Esophagus (tissue), 2 donors: ENCODE data around the gene TEAD3. TPM values are rescaled to one million over a fixed set of nuclear protein-coding genes. Genes with fewer than 3 reads are reported as not detected.
A peak's percentile ranks its signal among the peaks of the same experiment; 100 is the strongest.
"Not testable (repeated sequence)": the region's sequence is repeated elsewhere in the genome, so short reads cannot be mapped to it uniquely, and the experiment has no call there.

Experiments used
- H3K27ac ChIP-seq, 2 donors: one replicate each; pipeline ENCODE4 v1.5.1; 2013; ENCODE audit warnings: low read depth in 2 of 2, mild to moderate bottlenecking in 2 of 2, inconsistent platforms in 1 of 2, low read length in 1 of 2, moderate library complexity in 1 of 2
- H3K27me3 ChIP-seq, 2 donors: one replicate each; pipeline ENCODE4 v1.6.1; 2013; ENCODE audit warnings: low read length in 2 of 2, control low read depth in 1 of 2, mild to moderate bottlenecking in 1 of 2; ENCODE audit not compliant: insufficient read depth in 2 of 2, control insufficient read depth in 1 of 2
- H3K36me3 ChIP-seq, 2 donors: one replicate each; pipeline ENCODE4 v1.6.1; 2013; ENCODE audit warnings: low read length in 1 of 2; ENCODE audit not compliant: control insufficient read depth in 2 of 2, insufficient read depth in 2 of 2
- H3K4me1 ChIP-seq, 2 donors: one replicate each; pipeline ENCODE4 v1.6.1; 2013; ENCODE audit warnings: low read length in 1 of 2; ENCODE audit not compliant: control insufficient read depth in 2 of 2, insufficient read depth in 2 of 2
- H3K4me3 ChIP-seq, 2 donors: one replicate each; pipeline ENCODE4 v1.5.1; 2013; ENCODE audit warnings: low read length in 2 of 2, mild to moderate bottlenecking in 2 of 2, low read depth in 1 of 2, moderate library complexity in 1 of 2
- H3K9me3 ChIP-seq, 2 donors: one replicate each; pipeline ENCODE4 v1.6.1; 2013; ENCODE audit warnings: mild to moderate bottlenecking in 2 of 2, low read depth in 1 of 2, low read length in 1 of 2, moderate library complexity in 1 of 2; ENCODE audit not compliant: control insufficient read depth in 2 of 2, insufficient read depth in 1 of 2
- WGBS, 2 donors: extraction: QIAGEN DNeasy Blood & Tissue Kit; methylation state at CpG; one replicate each; pipeline ENCODE4 v1.1.7; 2013; 5-methylcytosine and 5-hydroxymethylcytosine counted together
- polyA plus RNA-seq, 2 donors: library from polyadenylated mRNA; stranded (reverse); fragments of 200-250 nt; gene quantifications; one replicate each; pipeline ENCODE4 v1.2.3, GENCODE V29; 2013
- donor health status: healthy with polysubstance abuse.
- donor health status: Bipolar disorder and iron deficiency.

The TEAD3 gene
- 10 to 100 TPM; 28.6 to 29.1 TPM for polyA plus RNA-seq

DNA sequence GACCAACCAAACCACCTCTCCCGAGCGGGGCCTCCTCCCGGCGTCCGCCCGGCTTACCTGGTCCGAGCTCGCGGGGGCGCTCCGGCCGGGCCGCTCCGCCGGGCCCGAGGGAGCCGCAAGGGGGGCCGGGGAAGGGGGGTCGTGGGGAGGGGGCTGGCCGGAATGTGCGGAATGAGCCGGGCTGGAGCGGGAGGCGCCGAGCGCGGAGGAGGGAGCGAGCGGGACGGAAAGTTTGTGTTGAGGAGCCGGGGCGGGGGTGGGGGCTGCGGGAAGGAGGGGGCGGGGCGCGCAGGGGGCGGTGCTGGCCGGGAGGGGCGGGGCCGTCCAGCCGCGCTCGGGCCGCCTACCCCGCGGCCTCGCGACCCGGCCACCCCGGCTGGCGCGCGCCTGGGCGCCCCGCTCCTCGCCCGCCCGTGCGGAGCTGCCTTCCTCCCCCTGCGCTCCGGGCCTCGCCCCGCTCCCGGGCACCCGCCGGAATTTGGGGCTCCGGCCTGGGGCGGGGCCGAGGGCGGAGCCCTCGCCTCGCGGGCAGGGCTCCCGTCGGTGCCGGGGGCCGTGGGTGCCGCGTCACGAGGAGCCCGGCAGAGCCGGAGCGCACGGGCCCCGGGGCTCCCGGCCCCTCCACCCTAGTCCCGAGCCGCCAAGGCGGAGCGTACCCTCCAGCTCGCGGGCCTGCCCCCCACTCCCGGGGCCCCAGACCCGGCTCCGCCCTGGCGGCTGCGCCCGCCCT is at the start of gene TEAD3:
TSS of gene TEAD3 (minus strand) at position 239 of the 730 bp plus-strand sequence.
- no peaks in the 10 kb centered on the region for H3K27me3 ChIP-seq
- 0 to 1% methylated on average over 28 to 87 of the region's 98 CpGs for WGBS, 2 donors
- peaks cover 0 to 5% of the 10 kb centered on the region in 2 donors for H3K36me3 ChIP-seq
- H3K4me1 ChIP-seq: peaks cover 10 to 41% of the 10 kb centered on the region in 2 donors
- H3K4me3 ChIP-seq: peak within 1 kb of the TSS; percentile 75 to 89
- peak within 1 kb of the TSS; percentile 96 to 98 for H3K27ac ChIP-seq
- H3K9me3 ChIP-seq: no peaks in the 10 kb centered on the region

DNA sequence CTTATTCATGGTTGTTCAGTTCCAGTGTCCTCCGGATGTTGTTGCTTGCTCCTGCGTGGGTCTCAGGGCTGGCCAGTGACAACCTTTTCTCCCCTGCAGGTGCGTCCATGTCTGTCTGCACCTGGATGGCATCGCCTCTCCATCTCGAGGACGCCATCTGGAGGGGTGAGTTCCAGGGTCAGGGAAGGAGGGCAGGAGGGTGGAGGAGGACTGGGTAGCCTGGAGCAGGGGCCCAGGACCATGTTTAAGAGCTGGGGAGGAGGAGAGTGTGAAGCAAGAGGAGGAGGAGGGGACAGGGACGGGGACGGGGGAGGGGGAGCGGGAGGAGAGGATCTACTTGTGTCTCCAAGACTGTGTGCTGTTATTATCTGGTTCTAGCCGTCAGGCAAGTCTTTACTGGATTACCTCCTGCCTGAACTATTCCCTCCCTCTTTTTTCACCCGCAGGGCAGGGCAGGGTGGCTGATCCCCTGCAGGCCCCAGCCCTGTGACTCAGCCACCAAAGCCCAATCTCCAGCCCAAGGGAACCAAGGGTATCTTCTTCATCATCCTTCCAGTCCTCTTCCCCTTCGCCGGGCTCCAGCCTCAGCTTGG is 48.0 kb upstream of the TEAD3 start:
- no peaks in the 10 kb centered on the region for H3K27me3 ChIP-seq
- 45 to 55% methylated on average over 13 of the region's 13 CpGs for WGBS, 2 donors

DNA sequence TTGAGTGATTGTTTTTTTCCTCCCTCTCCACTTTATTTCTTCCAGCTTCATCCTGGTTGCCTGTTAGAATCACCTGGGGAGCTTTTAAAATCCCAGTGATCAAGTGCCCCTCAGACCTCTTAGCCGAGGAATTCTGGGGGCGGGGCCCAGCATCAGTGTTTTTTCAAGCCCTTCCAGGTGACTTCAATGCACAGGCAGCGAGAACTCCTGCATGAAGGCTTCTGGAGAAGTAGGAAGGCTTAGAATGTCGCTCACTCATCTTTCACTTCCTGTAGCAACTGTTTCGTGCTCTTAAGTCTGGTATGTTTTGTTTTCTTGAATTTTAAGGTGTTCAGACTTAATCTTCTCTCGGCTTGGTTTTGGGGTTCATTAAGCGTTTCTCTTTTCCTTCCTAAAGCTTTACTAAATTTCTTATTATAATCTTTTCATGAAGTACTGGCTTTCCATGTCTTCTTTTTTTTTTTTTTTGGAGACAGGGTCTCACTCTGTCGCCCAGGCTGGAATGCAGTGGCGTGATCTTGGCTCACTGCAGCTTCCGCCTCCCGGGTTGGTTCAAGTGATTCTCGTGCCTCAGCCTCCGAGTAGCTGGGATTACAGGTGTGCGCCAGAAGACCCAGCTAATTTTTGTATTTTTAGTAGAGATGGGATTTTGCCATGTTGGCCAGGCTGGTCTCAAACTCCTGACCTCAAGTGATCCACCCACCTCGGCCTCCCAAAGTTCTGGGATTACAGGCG is 46.7 kb upstream of the TEAD3 start:
- 87 to 88% methylated on average over 16 of the region's 16 CpGs for WGBS, 2 donors
- no peaks in the 10 kb centered on the region for H3K9me3 ChIP-seq
- no peaks in the 10 kb centered on the region for H3K27me3 ChIP-seq
- H3K4me1 ChIP-seq: peaks cover 0 to 5% of the 10 kb centered on the region in 2 donors
- H3K4me3 ChIP-seq: no peak overlapping the region
- H3K27ac ChIP-seq: no peak overlapping the region
- no peaks in the 10 kb centered on the region for H3K36me3 ChIP-seq

More for the DNA sequence above, 48.0 kb upstream of the TEAD3 start:
- H3K36me3 ChIP-seq: no peaks in the 10 kb centered on the region
- no peak overlapping the region for H3K27ac ChIP-seq
- H3K4me1 ChIP-seq: peaks cover 0 to 7% of the 10 kb centered on the region in 2 donors
- no peak overlapping the region for H3K4me3 ChIP-seq
- H3K9me3 ChIP-seq: no peaks in the 10 kb centered on the region

DNA sequence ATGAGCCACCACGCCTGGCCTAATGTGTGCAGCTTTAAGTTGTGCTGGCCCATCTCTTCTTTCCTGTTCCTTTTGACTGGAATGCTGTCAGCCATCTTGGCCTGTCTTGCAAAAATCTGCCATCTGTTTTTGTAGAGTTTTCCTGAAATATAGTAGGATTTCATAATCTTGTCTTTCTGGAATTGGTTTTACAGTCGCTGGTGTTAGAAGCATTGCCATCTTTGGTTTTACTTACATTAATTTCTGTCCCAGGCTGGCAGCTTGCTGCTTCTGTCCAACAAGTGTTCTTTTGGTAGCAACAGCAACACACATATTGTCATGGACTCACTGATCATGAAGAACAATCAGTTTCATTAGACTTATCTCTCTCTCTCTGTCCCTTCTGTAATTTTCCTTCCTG is 45.0 kb upstream of the TEAD3 start:
- Histone ChIP-seq H3K27ac (no peak overlapping the region), H3K4me1 (peaks cover 0 to 5% of the 10 kb centered on the region in 2 donors), H3K9me3 (no peaks in the 10 kb centered on the region), H3K36me3 (no peaks in the 10 kb centered on the region), H3K27me3 (no peaks in the 10 kb centered on the region), H3K4me3 (no peak overlapping the region)
- 83 to 88% methylated on average over 2 of the region's 2 CpGs for WGBS, 2 donors

DNA sequence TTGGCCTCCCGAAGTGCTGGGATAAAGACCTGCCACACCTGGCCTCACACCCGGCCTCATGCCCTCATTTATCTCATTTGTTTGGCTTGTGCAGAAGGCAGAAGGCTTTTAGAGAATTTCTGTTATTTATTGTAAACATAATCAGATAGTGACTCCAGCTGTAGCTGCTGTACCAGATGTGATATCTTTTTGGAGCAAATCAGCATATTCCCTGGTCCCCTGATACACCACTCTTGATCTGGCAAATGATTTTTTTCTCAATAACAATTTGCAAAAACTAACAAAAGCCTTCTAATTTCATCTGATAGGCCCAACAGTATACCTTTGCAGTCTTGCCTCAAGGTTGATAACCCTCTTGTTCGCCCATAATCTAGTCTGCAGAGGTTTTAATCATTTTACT is 42.3 kb upstream of the TEAD3 start:
- Histone ChIP-seq H3K4me1 (no peaks in the 10 kb centered on the region), H3K4me3 (no peak overlapping the region), H3K36me3 (no peaks in the 10 kb centered on the region), H3K9me3 (no peaks in the 10 kb centered on the region), H3K27ac (no peak overlapping the region), H3K27me3 (no peaks in the 10 kb centered on the region)
- WGBS, 2 donors: 85 to 91% methylated on average over 3 of the region's 3 CpGs

DNA sequence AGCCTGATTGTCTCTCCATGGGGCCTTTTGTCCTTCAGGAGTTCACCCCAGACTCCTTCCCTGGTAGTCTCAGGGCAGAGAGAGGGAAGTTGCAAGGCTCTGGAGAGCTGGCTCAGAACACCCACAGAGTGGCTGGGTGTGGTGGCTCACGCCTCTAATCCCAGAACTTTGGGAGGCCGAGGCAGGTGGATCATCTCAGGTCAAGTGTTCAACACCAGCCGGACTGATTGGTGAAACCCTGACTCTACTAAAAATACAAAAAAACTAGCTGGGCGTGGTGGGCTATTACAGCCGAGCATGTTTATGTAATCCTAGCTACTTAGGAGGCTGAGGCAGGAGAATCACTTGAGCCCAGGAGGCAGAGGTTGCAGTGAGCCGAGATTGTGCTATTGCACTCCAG is 39.0 kb upstream of the TEAD3 start:
- H3K36me3 ChIP-seq, H3K27ac ChIP-seq, H3K9me3 ChIP-seq, H3K27me3 ChIP-seq, H3K4me1 ChIP-seq, H3K4me3 ChIP-seq: not testable (repeated sequence)
- 77 to 79% methylated on average over 6 of the region's 6 CpGs for WGBS, 2 donors

DNA sequence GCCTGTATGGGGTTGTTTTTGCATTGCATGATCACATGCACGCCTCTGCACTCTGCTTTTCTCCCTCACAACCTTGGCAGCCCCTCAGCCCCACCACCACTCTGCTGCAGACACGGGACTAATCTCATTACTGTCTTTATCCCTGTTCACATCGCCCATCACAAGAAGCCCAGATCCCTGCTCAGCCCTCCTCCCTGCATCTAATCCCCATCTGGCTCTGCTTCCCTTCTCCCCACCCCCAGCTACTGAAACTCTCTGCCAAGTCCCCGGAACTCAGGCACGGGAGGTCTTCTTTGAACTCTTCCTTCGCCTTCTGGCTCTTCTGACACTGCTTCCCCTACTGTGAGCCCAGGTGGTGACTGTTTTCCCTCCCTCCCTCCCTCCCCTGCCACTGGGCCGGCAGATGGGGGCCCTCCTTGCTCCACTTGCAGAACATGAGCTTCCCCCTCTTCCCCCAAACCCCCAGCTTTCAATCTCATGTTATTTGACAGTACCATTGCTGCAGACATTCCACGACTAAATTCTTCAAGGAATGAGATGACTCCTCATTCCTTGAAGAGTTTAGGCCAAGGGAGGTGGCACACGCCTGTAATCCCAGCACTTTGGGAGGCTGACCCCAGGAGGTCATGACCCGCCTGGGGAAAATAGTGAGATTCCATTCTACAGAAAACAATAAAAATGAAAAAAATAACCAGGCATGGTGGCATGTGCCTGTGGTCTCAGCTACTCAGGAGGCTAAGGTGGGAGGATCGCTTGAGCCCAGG is 37.7 kb upstream of the TEAD3 start:
- no peaks in the 10 kb centered on the region for H3K36me3 ChIP-seq
- no peaks in the 10 kb centered on the region for H3K9me3 ChIP-seq
- H3K4me3 ChIP-seq: no peak overlapping the region
- no peaks in the 10 kb centered on the region for H3K4me1 ChIP-seq
- no peak overlapping the region for H3K27ac ChIP-seq
- whole genome bisulfite sequencing, 2 donors: 38 to 42% methylated on average over 11 of the region's 11 CpGs
- H3K27me3 ChIP-seq: no peaks in the 10 kb centered on the region

DNA sequence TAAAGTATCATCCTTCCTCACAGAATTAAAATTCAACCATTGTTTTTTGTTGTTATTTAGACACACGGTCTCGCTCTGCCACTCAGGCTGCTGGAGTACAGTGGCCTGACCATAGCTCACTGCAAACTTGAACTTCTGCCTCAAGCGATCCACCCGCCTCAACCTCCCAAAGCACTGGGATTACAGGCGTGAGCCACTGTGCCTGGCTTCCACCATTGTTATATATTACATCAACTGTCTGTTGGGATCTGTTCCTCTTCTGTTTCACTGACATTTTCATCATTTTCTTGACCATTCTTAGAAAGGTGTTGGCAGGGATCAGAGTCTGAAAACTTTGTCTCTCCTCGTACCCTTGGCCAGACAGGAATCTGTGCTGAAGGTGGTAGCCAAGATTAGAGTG is 37.1 kb upstream of the TEAD3 start:
- no peaks in the 10 kb centered on the region for H3K4me1 ChIP-seq
- H3K4me3 ChIP-seq: no peak overlapping the region
- no peaks in the 10 kb centered on the region for H3K36me3 ChIP-seq
- H3K9me3 ChIP-seq: no peaks in the 10 kb centered on the region
- H3K27me3 ChIP-seq: no peaks in the 10 kb centered on the region
- WGBS, 2 donors: 55 to 66% methylated on average over 6 of the region's 6 CpGs
- H3K27ac ChIP-seq: no peak overlapping the region

DNA sequence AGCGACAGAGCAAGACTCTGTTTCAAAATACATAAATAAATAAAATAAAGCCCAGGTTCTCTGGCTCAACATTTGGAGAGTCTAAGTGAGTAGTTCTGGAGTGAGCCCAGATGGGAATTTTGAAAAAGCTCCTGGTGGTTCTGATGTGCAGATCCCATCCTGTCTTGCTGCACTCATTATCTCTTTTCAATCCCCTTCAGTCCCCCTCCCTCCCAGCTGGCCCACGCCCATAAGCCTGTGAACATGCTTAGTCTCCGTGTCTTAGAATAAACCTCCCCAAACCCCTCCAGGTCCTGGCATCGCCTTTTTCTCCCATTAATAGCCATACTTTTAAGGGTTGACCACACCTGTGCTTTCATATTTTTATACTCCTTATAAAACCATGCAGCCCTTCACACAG is 35.2 kb upstream of the TEAD3 start:
- WGBS, 2 donors: 74 to 80% methylated on average over 4 of the region's 4 CpGs
- no peaks in the 10 kb centered on the region for H3K36me3 ChIP-seq

More for the DNA sequence above, 35.2 kb upstream of the TEAD3 start:
- H3K27ac ChIP-seq: no peak overlapping the region
- no peaks in the 10 kb centered on the region for H3K4me1 ChIP-seq
- H3K9me3 ChIP-seq: no peaks in the 10 kb centered on the region
- no peak overlapping the region for H3K4me3 ChIP-seq
- H3K27me3 ChIP-seq: no peaks in the 10 kb centered on the region
